Amniotic stem cell (primary cell): ENCODE data around the gene SERPINA4.

ENCODE experiments used
- DNase-seq: peaks from one replicate; lab custom pipeline; 2025; lab: John Stamatoyannopoulos, UW

The SERPINA4 gene

DNA sequence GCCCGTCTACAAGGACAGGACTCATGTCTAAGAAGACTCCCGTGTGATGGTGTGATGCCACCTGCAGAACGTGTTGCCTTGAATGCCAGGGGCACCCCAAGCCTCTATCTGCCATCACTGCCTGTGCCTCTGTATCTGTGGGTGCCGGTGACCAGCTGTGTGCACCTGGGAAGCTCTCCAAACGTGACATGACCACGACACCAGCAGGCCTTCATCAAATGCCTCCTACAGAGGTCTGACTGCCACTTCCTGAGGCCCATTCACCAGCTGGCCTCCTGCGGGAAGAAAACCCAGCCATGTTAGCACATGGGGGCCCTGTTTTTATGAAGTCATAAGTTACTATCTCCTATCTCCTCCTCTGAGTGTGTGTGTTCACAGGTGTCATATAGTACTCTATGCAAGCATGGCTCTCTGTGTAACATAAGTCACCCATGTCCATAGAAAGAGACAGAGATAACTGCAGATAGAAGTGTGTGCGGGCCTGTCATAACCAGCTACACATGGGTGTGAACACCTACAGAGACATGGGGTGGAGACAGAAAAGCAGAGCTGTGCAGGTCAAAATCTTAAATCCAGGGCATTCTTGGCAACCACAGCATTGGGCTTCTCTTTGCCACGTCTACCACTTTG, 18.3 kb upstream of the SERPINA4 start:
- DNase-seq: no peak

DNA sequence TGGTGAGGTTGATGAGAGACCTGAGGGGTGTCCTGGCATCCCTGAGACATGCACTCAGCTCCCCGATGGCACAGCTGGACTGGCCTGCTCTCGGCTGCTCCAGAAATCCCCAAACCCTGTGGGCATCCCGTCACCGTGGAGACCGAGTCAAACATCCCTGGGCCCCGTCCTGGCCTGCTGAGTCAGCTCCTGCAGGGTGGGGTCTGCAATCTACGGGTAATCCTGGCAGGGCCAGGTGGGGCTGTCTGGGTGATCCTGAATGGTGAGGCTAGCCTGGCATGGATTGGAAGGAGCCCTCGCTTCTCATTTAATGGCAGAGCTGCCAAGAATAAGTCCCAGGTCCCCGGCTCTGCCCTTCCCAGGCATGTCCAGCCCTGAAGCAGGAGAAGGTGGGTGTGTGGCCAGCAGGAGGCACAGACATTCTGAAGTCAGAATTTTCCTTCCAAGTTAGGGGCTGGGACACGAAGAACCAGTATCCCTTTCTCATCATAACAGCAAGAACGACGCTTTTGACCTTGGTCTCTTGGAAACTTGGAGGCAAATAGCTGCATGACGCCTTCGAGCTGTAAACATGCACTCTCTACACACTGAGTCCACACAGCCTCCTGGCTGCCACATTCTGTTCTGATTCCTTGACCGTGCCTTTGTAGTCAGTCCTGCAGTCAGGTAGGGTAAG, 17.7 kb upstream of the SERPINA4 start:
- DNase-seq: no peak

DNA sequence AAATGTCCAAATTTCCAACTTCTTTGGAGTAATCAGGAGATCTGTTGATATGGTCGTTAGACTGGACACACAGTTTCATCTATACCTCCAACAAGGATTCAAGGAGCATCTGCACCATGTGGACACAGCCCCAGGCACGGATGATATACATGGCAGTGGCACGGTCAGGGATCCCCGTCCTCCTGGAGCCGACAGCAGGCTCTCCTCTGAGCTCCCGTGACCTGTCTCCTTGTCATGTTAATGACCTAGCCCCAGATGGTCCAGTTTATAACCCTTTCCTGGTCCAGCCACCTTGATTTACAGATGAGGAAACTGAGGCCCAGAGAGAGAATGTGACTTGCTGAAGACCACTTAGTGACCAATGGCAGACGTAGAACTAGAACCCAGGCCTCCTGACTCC, 16.5 kb upstream of the SERPINA4 start:
- DNase-seq: no peak

DNA sequence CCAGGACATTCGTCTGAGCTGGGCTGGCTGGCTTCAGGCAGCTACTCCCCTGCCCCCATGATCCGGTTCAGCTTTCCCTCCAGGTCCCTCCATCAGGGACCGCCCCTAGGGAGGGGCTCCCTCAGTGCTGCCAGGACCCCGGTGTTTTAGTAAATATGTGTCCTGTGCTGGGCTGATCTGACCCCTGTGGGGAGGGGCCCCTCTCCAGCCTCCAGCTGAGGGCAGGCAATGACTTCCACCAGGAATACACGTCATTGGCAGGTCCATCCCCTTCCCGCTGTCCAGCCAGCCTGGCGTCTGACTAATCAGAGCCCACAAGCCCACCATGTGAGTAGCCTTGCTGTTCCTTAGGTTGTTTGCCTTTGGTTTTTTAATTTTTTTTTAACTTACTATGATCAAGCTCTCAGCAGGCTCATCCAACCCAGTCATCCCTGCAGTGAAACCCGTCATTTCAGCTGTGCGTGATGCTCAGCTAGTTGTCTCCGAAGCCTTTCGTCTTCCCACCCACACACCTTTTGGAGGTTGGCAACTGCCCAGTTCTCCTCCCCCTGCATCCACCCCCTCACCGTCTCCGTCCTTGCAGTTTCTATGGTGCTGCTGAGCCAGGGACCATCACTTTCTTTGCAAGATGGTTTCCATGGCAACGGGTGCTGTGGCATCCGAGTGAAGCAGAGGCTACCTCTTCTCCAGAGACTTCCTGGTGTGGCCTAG, 16.0 kb upstream of the SERPINA4 start:
- no peak for DNase-seq

DNA sequence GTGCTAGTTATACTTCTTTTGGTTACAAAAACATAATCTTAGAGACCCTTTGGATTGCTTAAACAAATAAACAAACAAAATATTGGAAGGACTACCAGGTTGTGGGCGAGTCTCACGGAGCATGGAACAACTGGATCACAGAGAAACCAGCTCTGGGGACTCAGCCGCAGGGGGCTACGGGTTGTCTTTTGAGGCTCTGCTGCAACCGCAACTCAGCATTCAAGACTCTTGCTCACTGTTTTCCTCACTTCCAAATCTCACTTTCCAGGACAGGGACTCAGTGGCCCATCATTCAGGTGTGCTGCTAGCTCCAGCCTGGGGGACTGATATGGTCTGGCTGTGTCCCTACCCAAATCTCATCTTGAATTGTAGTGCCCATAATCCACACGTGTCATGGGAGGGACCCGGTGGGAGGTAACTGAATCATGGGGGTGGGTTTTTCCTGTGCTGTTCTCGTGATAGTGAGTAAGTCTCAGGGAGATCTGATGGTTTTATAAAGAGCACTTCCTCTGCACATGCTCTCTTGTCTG, 14.0 kb upstream of the SERPINA4 start:
- DNase-seq: no peak

DNA sequence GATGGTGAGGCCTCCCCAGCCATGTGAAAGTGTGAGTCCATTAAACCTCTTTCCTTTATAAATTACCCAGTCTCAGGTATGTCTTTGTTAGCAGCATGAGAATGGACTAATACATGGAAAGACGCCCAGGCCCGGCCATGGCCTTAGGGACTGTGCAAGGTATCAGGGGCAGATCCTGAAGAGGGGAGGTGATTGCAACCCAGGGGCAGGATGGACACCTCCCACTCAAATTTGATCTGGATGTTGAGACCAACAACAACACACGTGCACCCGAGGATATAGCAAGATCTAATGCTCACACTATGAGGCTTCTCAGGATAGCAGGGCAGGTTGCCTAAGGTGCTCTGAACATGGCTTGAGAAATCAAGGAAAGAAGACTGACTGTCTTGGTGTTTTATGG, 13.5 kb upstream of the SERPINA4 start:
- no peak for DNase-seq

DNA sequence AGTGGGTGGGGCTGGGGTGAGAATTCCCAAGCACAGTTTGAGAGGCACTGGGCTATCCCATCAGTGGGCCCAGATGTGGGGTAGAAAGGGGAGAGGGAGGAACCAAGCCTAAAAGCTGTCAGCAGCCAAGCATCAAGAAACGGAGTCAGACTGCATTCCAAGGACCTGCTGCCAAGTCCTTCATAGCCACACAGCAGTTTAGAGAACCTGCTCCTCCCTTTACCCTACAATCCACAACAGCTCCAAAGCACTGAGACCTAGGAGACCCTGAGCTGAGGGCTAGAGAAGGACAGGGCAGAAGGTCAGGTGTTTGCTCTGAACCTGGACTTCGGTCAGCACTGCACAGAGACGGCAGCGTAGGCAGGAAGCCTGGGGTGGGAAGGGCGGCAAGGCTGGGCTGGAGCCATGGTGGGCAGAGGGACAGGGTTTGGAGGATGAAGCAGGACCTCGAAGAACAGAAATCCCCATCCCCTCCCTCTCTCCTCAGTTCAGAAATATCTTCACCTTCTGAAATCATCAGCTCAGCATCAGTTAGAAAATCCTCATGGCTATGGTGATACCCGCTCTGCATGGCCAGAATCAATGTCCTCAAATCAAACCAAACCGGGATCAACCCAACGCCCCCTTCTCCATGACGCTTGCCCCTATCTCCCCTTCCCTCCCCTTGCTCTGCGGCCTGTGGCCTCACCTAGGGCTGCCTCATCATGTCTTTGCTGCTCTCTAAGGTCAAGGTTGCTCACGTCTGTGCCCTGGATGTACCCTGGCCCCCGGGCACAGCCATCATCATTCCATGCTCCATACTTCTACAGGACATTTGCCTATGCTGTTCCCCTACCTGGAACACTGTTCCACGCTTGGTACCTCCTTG, 12.9 kb upstream of the SERPINA4 start:
- no peak for DNase-seq

DNA sequence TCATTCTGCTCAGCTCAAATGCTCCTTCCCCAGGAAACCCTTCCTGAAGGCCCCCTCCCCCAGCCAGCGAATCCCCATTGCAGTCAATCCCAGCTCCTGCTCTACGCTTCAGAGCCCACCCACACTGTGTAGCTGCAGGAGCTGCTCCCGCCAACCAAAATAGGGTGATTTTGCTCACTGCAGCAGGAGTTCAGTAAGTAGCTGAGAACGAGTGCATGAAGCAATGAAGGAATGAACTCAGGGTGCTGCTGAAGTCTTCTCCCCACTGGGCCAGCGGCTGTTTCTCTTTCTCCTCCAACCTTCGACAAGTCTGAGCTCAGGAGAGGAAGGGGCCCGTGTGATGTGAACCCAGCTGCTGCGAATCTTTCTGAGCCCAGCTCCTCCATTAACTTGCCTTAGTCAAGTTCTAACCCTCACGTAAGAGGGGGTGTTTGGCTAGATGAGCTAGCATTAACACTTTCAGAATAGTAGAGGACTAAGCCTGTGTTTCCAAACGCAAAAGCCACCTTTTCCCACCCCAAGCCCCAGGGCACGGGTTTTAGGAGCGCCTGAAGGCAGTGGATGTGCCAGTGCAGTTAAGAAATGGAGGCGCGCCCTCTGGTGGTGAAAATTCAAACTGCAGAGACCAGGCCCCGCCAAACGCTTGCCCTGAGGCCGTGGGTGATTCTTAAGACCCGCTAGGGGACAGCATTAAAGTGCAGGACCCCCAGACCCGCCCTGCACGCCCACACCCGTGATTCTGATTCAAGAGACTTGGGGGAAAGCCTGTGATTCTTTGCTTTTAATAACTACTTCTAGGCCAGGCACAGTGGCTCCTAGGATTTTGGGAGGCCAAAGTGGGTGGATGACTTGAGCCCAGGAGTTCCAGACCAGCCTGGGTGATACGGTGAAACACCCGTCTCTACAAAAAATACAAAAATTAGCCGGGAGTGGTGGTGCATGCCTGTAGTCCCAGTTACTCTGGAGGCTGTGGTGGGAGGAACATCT, 11.9 kb upstream of the SERPINA4 start:
- DNase-seq: no peak

DNA sequence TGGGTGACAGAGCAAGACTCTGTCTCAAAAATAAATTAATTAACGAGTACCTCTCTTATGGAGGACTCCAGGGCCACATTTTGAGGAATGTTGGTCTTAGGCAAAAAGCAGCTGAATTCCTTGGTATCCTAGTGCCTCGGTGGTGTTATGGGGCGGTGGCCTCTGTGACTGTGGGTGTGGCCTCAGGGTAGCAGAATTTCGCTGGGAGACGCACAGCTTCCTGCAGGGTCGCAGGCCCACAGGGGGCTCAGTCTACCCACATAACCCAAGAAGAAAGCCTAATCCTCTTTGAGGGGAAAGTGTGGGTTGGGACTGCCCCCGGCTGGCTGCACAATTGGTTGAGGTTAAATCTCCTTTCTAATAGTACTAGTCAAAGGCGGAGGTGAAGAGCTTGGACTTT, 11.2 kb upstream of the SERPINA4 start:
- no peak for DNase-seq

DNA sequence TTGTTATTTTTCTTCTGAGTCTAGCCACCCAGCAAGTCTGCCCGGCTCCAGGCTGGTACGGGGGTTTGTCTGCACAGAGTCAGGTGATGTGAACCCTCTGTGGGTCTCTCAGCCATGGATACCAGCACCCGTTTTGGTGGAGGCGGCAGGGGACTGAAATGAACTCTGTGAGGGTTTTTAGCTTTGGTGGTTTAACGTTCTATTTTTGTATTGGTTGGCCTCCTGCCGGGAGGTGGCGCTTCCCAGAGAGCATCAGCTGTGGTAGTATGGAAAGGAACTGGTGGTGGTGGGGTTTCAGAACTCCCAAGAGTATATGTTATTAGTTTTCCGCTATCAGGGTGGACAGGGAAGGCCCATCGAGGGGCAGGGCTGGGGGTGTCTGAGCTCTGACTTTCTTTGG, 5.3 kb upstream of the SERPINA4 start:
- no peak for DNase-seq

DNA sequence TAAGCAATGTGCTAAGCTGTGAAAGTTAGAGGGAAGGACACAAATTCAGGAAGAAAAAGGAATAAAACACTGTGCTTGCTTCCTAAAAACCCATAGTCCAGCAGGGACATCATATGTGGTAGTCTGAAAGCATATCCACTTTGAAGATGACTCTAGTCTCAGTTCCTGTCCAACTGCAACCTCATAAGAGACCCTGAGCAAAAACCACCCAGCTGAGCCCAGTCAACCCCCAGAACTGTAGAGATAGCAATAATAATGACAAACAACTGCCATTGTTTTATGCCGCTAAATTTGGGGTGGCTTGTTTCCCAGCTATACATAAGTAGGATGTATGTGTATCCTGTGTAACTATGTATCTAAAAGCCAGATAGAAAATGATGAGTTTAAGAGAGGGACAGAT, 3.9 kb upstream of the SERPINA4 start:
- no peak for DNase-seq

DNA sequence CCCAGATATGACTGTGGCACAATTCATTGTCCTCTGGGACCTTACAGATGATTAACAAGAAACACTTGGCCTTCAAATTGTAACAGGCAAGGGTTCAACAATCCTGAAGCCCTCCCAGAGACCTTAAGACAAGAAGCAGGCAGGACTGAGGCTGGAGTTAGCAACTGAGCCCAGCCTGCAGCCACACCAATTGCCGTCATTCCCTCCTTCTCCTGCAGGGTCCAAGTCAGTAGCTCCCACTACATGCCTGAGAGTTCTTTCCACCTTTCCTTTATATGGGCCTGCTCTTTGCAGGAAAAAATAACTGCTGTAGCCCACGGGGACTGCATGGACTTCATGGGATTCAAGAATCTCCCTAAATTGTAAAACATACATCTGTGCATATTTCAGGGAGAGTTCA, 2.4 kb upstream of the SERPINA4 start:
- no peak for DNase-seq

DNA sequence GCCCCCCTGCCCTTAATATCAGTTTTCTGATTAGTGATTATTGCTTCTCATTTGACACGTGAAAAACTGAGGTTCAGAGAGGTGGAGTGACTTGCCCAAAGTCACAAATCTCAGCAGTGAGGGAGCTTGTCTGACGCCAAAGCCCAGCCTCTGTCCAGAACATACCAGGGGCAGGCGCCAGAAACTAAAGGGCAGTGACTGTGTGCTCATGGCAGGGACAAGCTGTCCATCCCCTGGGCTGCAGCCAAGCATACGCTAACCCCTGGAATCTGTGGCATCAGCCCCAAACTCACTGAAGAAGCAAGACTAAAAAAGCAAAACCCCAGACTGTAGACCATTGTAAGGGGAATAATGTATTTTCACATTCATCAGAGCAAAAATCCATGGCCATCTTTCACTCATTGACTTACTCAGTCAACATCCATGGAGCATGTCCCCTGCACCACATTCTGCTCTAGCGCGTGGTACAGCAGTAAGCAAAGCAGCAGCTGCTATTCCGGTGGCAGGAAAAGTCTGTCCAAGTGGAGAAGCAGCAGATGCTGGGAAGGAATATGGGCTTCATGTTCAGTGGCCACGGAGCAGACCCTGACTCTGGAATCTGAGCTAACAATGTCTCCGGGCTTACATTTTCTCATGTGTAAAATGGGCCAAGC, 1.5 kb upstream of the SERPINA4 start:
- DNase-seq: no peak

DNA sequence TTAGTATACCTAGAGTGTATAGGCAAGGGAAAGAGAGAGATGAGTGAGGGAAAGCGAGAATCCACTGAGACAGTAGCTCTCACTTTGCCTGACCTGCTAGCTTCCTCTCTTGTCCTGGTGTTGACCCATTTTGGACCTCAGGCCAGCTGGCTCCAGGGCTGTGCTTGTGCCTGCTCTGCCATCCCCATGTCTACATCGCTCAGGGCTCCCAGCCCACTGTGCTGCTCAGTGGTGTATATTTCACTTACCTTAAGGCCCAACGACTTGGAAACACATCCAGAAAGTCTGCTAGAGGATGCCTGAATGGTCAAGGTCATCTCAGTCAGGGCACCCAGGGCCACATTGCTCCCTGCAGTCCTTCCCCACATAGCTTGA, 964 bp upstream of the SERPINA4 start:
- no peak for DNase-seq

DNA sequence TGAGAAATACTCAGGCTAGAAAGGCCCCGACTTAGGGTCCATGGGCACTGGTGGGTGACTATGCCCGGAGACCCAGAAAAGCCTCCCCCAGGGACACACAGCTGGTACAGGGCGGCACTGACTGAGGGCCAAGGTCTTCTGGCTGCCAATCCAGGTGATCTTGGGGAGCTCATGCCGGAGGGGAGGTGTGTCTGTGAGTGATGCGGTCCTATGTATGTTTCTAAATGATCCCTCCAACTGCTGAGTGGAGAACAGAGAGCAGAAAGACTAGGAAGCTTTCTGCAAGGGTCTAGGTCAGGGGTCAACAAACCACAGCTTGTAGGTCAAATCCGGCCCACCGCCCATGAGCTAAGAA, 391 bp downstream of the SERPINA4 start:
- no peak for DNase-seq

DNA sequence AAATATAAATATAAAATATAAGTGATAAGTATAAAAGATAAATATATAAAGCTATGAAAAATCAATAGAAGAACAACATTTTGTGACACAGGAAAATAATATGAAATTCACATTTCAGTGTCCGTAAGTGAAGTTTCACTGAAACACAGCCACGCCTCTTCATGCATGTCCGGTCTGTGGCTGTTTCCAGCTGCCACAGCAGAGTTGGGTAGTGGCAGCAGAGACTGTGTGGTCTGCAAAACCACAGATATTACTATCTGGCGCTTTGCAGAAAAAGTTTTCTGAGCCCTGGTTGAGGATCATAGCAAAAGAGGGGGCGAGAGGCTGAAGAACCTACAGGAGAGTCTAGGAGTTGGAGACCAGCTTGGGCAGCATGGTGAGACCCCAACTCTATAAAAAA, 780 bp downstream of the SERPINA4 start:
- DNase-seq: no peak

DNA sequence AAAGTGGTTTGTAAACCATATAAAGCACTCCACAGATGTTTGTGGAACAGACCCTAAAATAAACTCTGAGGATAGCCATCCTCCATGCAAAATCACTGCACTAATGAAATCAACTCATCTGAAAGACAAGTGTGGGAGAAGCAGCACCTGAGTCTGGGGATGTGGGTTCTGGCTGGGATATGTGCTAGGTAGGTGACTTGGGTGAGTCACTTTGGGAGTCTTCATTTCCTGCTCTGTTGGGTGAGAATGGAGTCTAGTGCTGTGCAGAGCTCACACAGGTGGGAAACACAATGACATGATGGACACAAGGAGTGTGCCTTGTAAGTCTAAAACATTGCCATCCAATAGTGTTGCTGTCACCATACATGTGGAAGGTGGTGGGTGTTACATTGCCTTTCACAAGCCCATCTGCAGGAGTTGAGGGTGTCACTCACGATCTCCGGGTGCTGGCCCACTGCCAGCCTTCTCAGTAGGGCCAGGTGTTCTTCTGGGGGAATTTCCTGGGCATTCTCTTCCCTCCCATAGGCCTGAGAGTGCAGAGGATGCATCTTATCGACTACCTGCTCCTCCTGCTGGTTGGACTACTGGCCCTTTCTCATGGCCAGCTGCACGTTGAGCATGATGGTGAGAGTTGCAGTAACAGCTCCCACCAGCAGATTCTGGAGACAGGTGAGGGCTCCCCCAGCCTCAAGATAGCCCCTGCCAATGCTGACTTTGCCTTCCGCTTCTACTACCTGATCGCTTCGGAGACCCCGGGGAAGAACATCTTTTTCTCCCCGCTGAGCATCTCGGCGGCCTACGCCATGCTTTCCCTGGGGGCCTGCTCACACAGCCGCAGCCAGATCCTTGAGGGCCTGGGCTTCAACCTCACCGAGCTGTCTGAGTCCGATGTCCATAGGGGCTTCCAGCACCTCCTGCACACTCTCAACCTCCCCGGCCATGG, 2.0 kb downstream of the SERPINA4 start:
- no peak for DNase-seq

DNA sequence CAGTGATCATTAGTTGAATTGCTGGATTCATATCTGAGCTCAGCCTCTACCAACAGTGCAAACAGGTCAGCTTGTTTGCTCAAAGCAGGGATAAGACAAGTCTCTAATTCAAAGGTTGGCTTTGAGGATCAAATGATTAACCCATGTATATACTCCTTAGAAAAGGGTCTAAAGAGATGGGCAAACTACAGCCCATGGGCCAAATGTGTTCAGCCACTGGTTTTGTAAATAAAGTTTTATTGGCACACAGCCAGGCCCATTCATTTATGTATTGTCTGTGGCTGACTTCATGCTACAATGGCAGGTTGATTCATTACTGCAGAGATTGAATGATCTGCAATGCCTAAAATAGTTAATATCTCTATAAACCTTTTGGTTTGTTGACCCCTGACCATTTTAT, 3.1 kb downstream of the SERPINA4 start:
- no peak for DNase-seq

DNA sequence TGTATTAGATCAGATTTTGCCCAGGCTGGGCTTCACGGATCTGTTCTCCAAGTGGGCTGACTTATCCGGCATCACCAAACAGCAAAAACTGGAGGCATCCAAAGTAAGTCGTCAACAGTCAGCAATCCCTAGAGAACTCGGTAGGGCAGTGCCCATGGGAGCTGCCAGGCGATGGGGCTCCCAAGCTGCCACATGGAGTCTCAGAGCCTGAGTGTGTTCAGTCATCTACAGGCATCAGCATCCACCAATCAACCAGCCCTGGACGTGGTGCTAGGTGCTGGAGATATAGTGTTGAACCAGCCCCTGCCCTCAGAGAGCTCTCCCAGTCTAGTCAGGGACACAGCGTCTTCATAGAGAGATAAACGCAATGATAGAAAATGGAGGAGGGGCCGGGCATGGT, 6.9 kb downstream of the SERPINA4 start:
- DNase-seq: no peak
